Psoas muscle (tissue), 8 donors: ENCODE measurements around the gene ARHGAP24. TPM values are rescaled to one million over a fixed set of nuclear protein-coding genes. Genes with fewer than 3 reads are reported as not detected.
A peak's percentile ranks its signal among the peaks of the same experiment; 100 is the strongest.

ENCODE experiments used
- ATAC-seq, 4 donors: fragments of 200-7000 bp; cut with Tn5 transposase; one replicate each; pipeline ENCODE4 v1.9.1; 2020; ENCODE audit warnings: moderate library complexity in 3 of 4, mild to moderate bottlenecking in 2 of 4
- DNase-seq, 2 donors: peaks; one replicate each; pipeline ENCODE4 v3.0.0-alpha.2; 2020
- H3K27ac ChIP-seq: fragments of 200-600 bp; one replicate; pipeline ENCODE4 v1.8.0; 2022
- H3K27me3 ChIP-seq, 3 donors: fragments of 200-600 bp in 1 of 3; one replicate each; pipeline versions ENCODE4 v1.6.1 to v1.8.0; 2013 to 2022; ENCODE audit warnings: low read length in 2 of 3, mild to moderate bottlenecking in 2 of 3, moderate library complexity in 1 of 3; ENCODE audit not compliant: insufficient read depth in 3 of 3
- H3K36me3 ChIP-seq, 2 donors: fragments of 200-600 bp in 1 of 2; one replicate each; pipeline versions ENCODE4 v1.6.1 to v1.8.0; 2013 to 2022; ENCODE audit warnings: low read depth in 1 of 2, mild to moderate bottlenecking in 1 of 2, moderate library complexity in 1 of 2; ENCODE audit not compliant: insufficient read depth in 1 of 2
- H3K4me1 ChIP-seq: fragments of 200-600 bp; one replicate; pipeline ENCODE4 v1.8.0; 2022
- H3K4me3 ChIP-seq: fragments of 200-600 bp; one replicate; pipeline ENCODE4 v1.8.0; 2022; ENCODE audit warnings: mild to moderate bottlenecking
- H3K9me3 ChIP-seq: fragments of 200-600 bp; one replicate; pipeline ENCODE4 v1.8.0; 2022
- CTCF ChIP-seq: fragments of 200-600 bp; IDR thresholded peaks from one replicate; pipeline ENCODE4 v1.8.0; 2022; ENCODE audit warnings: antibody characterized with exemption
- WGBS, 3 donors: extraction: QIAGEN DNeasy Blood & Tissue Kit; methylation state at CpG; one replicate each; pipeline versions ENCODE4 v1.1.6 to v1.1.7; 2013; 5-methylcytosine and 5-hydroxymethylcytosine counted together
- intact Hi-C, 2 donors: fragments of 100-400 bp; cut with DNase I; formaldehyde crosslinking; loops; one replicate each; pipeline versions ENCODE4 v1.11.0 to v1.14.2; 2022
- polyA plus RNA-seq, 3 donors: library from polyadenylated mRNA; stranded (reverse); fragments of 200-250 nt; gene quantifications; one replicate each; pipeline ENCODE4 v1.2.3, GENCODE V29; 2013
- total RNA-seq, 4 donors: library from RNA; stranded (reverse); fragmentation: NEBNext Ultra II Directional in 2 of 4; extraction: Animal tissue kit (Norgen Biotek cat#: 25700) in 2 of 4; gene quantifications; one replicate each; pipeline versions ENCODE4 v1.2.1 to v1.2.4, GENCODE V29; 2021 to 2023
- donor health status: healthy with polysubstance abuse.
- donor health status: DM: no; HTN: no; CAD: no; lungs with moderate emphysema.
- donor health status: Bipolar disorder and iron deficiency.
- donor health status: healthy.
- donor health status: DM: yes; HTN: yes; CAD: no.
- donor health status: DM: no; HTN: no; CAD: no.
- donor health status: DM: no; HTN: no; CAD: no.
- donor health status: DM: yes; HTN: yes; CAD: no.

Gene ARHGAP24
- total and polyA plus RNA-seq, 7 donors, result 2.3 to 25.7 (median 4.6) TPM

- no peak for TF ChIP-seq CTCF
- no peaks in the 10 kb centered on the region for H3K27me3 ChIP-seq
- H3K9me3 ChIP-seq, result no peaks in the 10 kb centered on the region
- WGBS, 3 donors, result 26 to 33% (median 31%) methylated on average over 2 of the region's 2 CpGs
- H3K27ac ChIP-seq, result peak overlapping the region; percentile 78
- H3K4me1 ChIP-seq, result peaks cover 3% of the 10 kb centered on the region
- DNase-seq (no peak), ATAC-seq (peak; percentile 92 to 95 (median 94))
- H3K36me3 ChIP-seq, result no peaks in the 10 kb centered on the region
- intact Hi-C loops, result no loop called here
- no peak overlapping the region for H3K4me3 ChIP-seq
These were observed 379.6 kb downstream of the ARHGAP24 start for GRCh38 chr4:85854546-85854945.

DNA sequence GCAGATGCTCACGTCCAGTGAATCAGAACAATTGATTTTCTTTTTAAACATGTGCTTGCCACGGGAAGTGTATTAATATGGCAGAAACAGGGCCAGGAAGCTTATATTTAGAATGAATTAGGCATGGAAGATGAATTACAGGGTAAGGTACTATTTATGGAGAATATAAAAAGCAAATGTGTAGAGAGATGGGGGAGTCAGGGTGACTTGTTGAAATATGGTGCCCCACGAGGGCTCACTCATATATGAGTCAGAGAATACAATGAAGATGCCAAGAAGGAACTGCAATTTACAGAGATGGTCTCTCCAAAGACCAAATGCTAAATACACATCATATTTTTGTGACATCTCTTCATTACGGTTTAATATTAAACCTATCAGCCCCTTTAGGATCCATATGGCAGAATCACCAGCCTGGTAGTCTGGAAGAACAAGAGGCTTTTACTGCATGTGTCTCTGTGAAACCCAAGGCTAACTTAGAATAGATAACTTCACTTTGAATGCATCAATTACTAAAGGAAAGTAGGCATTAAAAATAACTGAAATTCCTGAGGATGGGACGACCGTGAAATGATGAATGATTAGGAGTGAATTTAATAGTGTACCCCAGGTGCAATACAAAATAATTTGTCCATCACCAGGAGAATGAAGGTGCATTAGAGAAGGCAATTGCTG is 385.3 kb downstream of the ARHGAP24 start:
- no peaks in the 10 kb centered on the region for H3K27me3 ChIP-seq
- H3K4me3 ChIP-seq, result no peak overlapping the region
- no peak overlapping the region for H3K27ac ChIP-seq
- no peaks in the 10 kb centered on the region for H3K9me3 ChIP-seq
- intact Hi-C loops, result no loop called here
- ATAC-seq (peak; percentile 46 to 86 (median 75)), DNase-seq (no peak)
- peaks cover 4% of the 10 kb centered on the region for H3K4me1 ChIP-seq
- no peak for TF ChIP-seq CTCF
- no peaks in the 10 kb centered on the region for H3K36me3 ChIP-seq
- 28 to 46% (median 33%) methylated on average over 6 of the region's 6 CpGs for WGBS, 3 donors

GRCh38 chr4:85861064-85861765 is 386.3 kb downstream of the ARHGAP24 start:
- H3K27ac ChIP-seq, result no peak overlapping the region
- H3K4me1 ChIP-seq, result peaks cover 4% of the 10 kb centered on the region
- DNase-seq (no peak), ATAC-seq (no peak)
- intact Hi-C loops, result no loop called here
- no peaks in the 10 kb centered on the region for H3K9me3 ChIP-seq
- H3K27me3 ChIP-seq, result no peaks in the 10 kb centered on the region
- TF ChIP-seq CTCF, result no peak
- 65 to 78% (median 66%) methylated on average over 5 of the region's 5 CpGs for WGBS, 3 donors
- no peak overlapping the region for H3K4me3 ChIP-seq
- no peaks in the 10 kb centered on the region for H3K36me3 ChIP-seq

GRCh38 chr4:85862896-85863295 is 387.9 kb downstream of the ARHGAP24 start:
- Histone ChIP-seq H3K4me3 (no peak overlapping the region), H3K27me3 (no peaks in the 10 kb centered on the region), H3K4me1 (peaks cover 8% of the 10 kb centered on the region), H3K36me3 (no peaks in the 10 kb centered on the region), H3K9me3 (no peaks in the 10 kb centered on the region), H3K27ac (no peak overlapping the region)
- intact Hi-C loops, result no loop called here
- DNase-seq (no peak), ATAC-seq (no peak)
- 82 to 89% (median 87%) methylated on average over 4 of the region's 4 CpGs for WGBS, 3 donors
- no peak for TF ChIP-seq CTCF
